CD14-positive monocyte (primary cell): Measurements from ENCODE around the gene ONECUT3. TPM values are rescaled to one million over a fixed set of nuclear protein-coding genes. Genes with fewer than 3 reads are reported as not detected.

Experiments used
- DNase-seq, 3 donors: peaks; one replicate each; pipeline ENCODE4 v3.0.0-alpha.2; 2011 to 2022
- H2AFZ ChIP-seq: 2 replicates; pipeline ENCODE4 v1.6.0; 2012; ENCODE audit warnings: mild to moderate bottlenecking, low read depth, low read length, inconsistent platforms; ENCODE audit not compliant: insufficient read depth, poor library complexity, severe bottlenecking
- H3K27ac ChIP-seq, 2 donors: 1 replicate in 1 of 2; 2 replicates in 1 of 2; pipeline ENCODE4 v1.5.1; 2012 to 2013; ENCODE audit warnings: low read length in 2 of 2, control low read depth in 1 of 2, inconsistent platforms in 1 of 2, low read depth in 1 of 2, mild to moderate bottlenecking in 1 of 2
- H3K27me3 ChIP-seq, 2 donors: one replicate each; pipeline versions ENCODE4 v1.6.0 to v1.6.1; 2011 to 2013; ENCODE audit warnings: low read length in 2 of 2; ENCODE audit not compliant: control insufficient read depth in 2 of 2, insufficient read depth in 2 of 2
- H3K36me3 ChIP-seq, 2 donors: replicated peaks in 1 of 2; 1 replicate in 1 of 2; 2 replicates in 1 of 2; pipeline versions ENCODE4 v1.5.1 to v1.6.1; 2012 to 2013; ENCODE audit warnings: low read length in 2 of 2, control low read depth in 1 of 2, inconsistent platforms in 1 of 2, mild to moderate bottlenecking in 1 of 2; ENCODE audit not compliant: insufficient read depth in 2 of 2, control insufficient read depth in 1 of 2
- H3K4me1 ChIP-seq, 2 donors: 1 replicate in 1 of 2; 2 replicates in 1 of 2; pipeline versions ENCODE4 v1.5.1 to v1.6.1; 2012 to 2013; ENCODE audit warnings: low read length in 2 of 2, control low read depth in 1 of 2, inconsistent platforms in 1 of 2, mild to moderate bottlenecking in 1 of 2, moderate library complexity in 1 of 2; ENCODE audit not compliant: insufficient read depth in 2 of 2, control insufficient read depth in 1 of 2
- H3K4me2 ChIP-seq: replicated peaks from 2 replicates; pipeline ENCODE3; 2012; ENCODE audit warnings: low read length, moderate library complexity, mild to moderate bottlenecking; ENCODE audit not compliant: poor library complexity, severe bottlenecking; ENCODE audit errors: extremely low read depth
- H3K4me3 ChIP-seq, 3 experiments: fragments of 200-600 bp in 1 of 3; sonication (generic) in 1 of 3; replicated peaks in 1 of 3; 1 replicate in 2 of 3; 2 replicates in 1 of 3; pipeline ENCODE4 v1.5.1; 2011 to 2013; ENCODE audit warnings: low read length in 3 of 3, mild to moderate bottlenecking in 3 of 3, control low read depth in 2 of 3, low read depth in 2 of 3, inconsistent platforms in 1 of 3, moderate library complexity in 1 of 3
- H3K79me2 ChIP-seq: 2 replicates; pipeline ENCODE4 v1.6.0; 2012; ENCODE audit warnings: mild to moderate bottlenecking, control low read depth, inconsistent platforms, low read length, moderate library complexity; ENCODE audit not compliant: insufficient read depth
- H3K9ac ChIP-seq: 2 replicates; pipeline ENCODE4 v1.6.0; 2017; ENCODE audit warnings: low read length, mild to moderate bottlenecking; ENCODE audit not compliant: insufficient read depth, poor library complexity, severe bottlenecking
- H3K9me3 ChIP-seq, 2 donors: replicated peaks in 1 of 2; 1 replicate in 1 of 2; 2 replicates in 1 of 2; pipeline versions ENCODE4 v1.5.1 to v1.6.1; 2012 to 2013; ENCODE audit warnings: low read length in 2 of 2, control low read depth in 1 of 2; ENCODE audit not compliant: control insufficient read depth in 1 of 2, insufficient read depth in 1 of 2
- H4K20me1 ChIP-seq: 2 replicates; pipeline ENCODE4 v1.6.0; 2012; ENCODE audit warnings: mild to moderate bottlenecking, low read length, control low read depth, moderate library complexity; ENCODE audit not compliant: insufficient read depth
- H3K27ac Mint-ChIP-seq, 7 donors: one replicate each; pipeline ENCODE4 v1.8.0; 2020; ENCODE audit warnings: mild to moderate bottlenecking in 7 of 7, mixed read lengths in 7 of 7, moderate library complexity in 6 of 7, inconsistent platforms in 2 of 7
- H3K27me3 Mint-ChIP-seq, 3 donors: one replicate each; pipeline ENCODE4 v1.8.0; 2021 to 2022; ENCODE audit warnings: low read depth in 3 of 3, mild to moderate bottlenecking in 3 of 3, mixed read lengths in 3 of 3, moderate library complexity in 3 of 3, inconsistent platforms in 1 of 3
- H3K36me3 Mint-ChIP-seq, 2 donors: one replicate each; pipeline ENCODE4 v1.8.0; 2020; ENCODE audit warnings: mixed read lengths in 2 of 2, inconsistent platforms in 1 of 2, mild to moderate bottlenecking in 1 of 2
- H3K4me1 Mint-ChIP-seq: one replicate; pipeline ENCODE4 v1.8.0; 2020; ENCODE audit warnings: mild to moderate bottlenecking, mixed read lengths
- H3K4me3 Mint-ChIP-seq, 2 donors: one replicate each; pipeline ENCODE4 v1.8.0; 2020; ENCODE audit warnings: mild to moderate bottlenecking in 2 of 2, mixed read lengths in 2 of 2, moderate library complexity in 1 of 2
- H3K9me3 Mint-ChIP-seq, 7 donors: one replicate each; pipeline ENCODE4 v1.8.0; 2020 to 2022; ENCODE audit warnings: mixed read lengths in 7 of 7, mild to moderate bottlenecking in 6 of 7, moderate library complexity in 6 of 7, inconsistent platforms in 2 of 7
- WGBS: methylation state at CpG from one replicate; pipeline ENCODE4 v1.1.5; 2013; ENCODE audit warnings: missing lambda C conversion rate; ENCODE audit not compliant: insufficient coverage; 5-methylcytosine and 5-hydroxymethylcytosine counted together
- intact Hi-C, 2 donors: fragments of 100-400 bp; cut with micrococcal nuclease; formaldehyde crosslinking; loops; one replicate each; pipeline versions ENCODE4 v1.15.0 to v1.15.1; 2023
- polyA plus RNA-seq, 3 donors: library from polyadenylated mRNA; depleted of rRNA in 1 of 3; unstranded in 2 of 3; stranded (reverse) in 1 of 3; fragments of 300-500 nt in 2 of 3; fragments of >200 nt in 1 of 3; fragmentation: Illumina TruSeq in 2 of 3; gene quantifications; 1 replicate in 2 of 3; 2 replicates in 1 of 3; pipeline ENCODE4 v1.2.3, GENCODE V29; 2012 to 2021
- TF ChIP-seq, protein P1 (sequence below): fragments of 200-600 bp; IDR thresholded peaks from one replicate; pipeline ENCODE4 v1.8.0; 2022; ENCODE audit warnings: antibody characterized with exemption, mild to moderate bottlenecking

The ONECUT3 gene
- polyA plus RNA-seq, 3 donors, result not detected

DNA sequence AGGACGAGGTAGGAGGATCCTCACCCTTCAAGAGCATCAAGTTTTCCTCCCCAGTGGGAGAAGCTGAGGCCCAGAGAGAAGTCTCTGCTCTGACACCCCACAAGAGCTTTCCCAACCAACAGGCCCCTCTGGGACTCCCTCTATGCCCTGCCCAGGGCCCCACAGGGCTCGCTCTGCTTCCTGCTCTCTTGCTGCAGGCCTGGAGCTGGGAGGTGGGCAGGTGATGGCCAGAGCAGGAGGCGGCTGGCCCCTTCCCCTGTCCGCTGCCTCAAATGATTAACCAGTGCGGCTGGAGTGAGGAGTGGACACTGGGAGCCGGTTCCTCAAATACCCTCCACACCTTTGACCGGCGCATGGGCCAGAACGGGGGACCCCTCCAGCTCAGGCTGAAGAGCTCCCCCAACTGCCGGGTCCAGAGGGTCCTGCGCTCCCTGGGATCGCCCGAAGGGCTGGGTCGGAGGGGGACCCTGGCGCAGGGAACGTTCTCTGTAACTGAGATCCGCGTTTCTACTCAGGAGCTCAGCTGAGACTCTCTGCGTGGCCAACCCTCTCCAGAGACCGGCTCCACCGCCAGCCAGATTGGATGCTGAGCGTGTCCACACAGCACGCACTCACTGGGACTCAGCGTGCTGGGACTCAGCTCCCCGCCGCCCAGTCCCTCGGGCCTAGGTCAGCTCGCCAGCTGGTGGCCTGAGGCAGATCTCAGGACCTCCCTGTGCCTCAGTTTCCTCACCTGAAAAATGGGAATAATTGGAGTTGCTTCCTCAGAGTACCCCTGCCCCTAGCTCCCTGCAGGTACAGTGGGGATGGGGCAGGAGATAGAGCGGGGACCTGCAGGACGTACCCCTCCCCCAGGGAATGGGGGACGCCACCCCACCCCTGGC, 6.7 kb upstream of the ONECUT3 start:
- peaks cover 10% of the 10 kb centered on the region for H3K4me1 Mint-ChIP-seq
- Histone ChIP-seq H3K79me2 (no peaks in the 10 kb centered on the region), H3K36me3 (no peaks in the 10 kb centered on the region), H2AFZ (no peak overlapping the region), H3K27ac (no peak overlapping the region), H3K4me2 (no peak overlapping the region), H3K4me3 (no peak overlapping the region), H4K20me1 (no peaks in the 10 kb centered on the region), H3K9ac (no peak overlapping the region), H3K27me3 (peaks cover 52 to 74% of the 10 kb centered on the region in 2 donors), H3K4me1 (peaks cover 3 to 10% of the 10 kb centered on the region in 2 donors), H3K9me3 (peaks cover 9 to 46% of the 10 kb centered on the region in 2 donors)
- intact Hi-C loops, result no loop called here
- no peak overlapping the region for H3K27ac Mint-ChIP-seq
- DNase-seq, result no peak
- TF ChIP-seq, protein P1, sequence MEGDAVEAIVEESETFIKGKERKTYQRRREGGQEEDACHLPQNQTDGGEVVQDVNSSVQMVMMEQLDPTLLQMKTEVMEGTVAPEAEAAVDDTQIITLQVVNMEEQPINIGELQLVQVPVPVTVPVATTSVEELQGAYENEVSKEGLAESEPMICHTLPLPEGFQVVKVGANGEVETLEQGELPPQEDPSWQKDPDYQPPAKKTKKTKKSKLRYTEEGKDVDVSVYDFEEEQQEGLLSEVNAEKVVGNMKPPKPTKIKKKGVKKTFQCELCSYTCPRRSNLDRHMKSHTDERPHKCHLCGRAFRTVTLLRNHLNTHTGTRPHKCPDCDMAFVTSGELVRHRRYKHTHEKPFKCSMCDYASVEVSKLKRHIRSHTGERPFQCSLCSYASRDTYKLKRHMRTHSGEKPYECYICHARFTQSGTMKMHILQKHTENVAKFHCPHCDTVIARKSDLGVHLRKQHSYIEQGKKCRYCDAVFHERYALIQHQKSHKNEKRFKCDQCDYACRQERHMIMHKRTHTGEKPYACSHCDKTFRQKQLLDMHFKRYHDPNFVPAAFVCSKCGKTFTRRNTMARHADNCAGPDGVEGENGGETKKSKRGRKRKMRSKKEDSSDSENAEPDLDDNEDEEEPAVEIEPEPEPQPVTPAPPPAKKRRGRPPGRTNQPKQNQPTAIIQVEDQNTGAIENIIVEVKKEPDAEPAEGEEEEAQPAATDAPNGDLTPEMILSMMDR, result no peak
- H3K36me3 Mint-ChIP-seq, result peaks cover 0 to 5% of the 10 kb centered on the region in 2 donors
- H3K27me3 Mint-ChIP-seq, result peaks cover 52 to 90% (median 81%) of the 10 kb centered on the region in 3 donors
- H3K9me3 Mint-ChIP-seq, result peaks cover 0 to 25% (median 13%) of the 10 kb centered on the region in 7 donors
- 7% methylated on average over 24 of the region's 31 CpGs for WGBS
- H3K4me3 Mint-ChIP-seq, result peak overlapping the region in 1 of 2 donors; percentile 62

DNA sequence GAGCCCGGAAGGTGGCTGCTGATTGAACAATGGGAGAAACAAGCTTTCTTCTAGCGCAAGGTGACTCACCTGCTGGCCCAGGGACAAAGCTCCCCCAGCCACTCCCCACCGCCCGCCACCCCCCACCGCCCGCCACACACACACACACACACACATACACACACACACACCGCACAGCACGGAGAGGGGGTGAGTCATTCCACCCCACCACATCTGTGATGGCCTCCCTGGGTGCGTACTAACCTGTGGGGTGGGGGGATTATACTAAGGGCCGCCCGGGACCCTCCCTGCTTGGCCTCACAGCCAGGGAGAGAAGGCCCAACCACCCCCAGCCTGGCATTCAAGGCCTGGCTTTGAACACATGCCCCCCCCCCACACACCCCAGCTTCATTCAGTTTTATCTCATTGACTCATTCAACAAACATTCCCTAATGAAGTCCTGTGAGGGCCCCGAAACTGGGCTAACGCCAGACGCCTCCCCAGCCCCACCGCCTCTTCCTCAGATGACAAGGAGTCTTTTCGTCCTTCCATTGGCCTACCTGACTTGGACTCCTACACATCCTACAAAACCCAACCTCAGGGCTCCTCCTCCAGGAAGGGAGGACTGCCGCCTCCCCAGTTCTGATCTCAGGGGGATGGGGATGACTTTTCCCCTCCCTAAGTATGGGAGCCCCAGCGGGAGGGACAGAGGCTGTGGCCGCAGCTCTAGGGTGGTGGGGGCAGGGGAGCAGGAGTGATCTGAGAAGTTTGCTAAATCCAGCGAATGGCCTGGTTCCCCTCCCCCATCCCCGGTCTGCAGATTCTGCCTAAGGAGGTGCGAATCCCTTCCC, 5.8 kb upstream of the ONECUT3 start:
- H2AFZ ChIP-seq, result peak overlapping the region; percentile 35
- Mint-ChIP-seq H3K9me3 (peaks cover 0 to 25% (median 13%) of the 10 kb centered on the region in 7 donors), H3K4me3 (peak overlapping the region in 1 of 2 donors; percentile 84), H3K27me3 (peaks cover 59 to 91% (median 89%) of the 10 kb centered on the region in 3 donors), H3K4me1 (peaks cover 14% of the 10 kb centered on the region), H3K27ac (peak overlapping the region in 1 of 7 donors; percentile 50), H3K36me3 (peaks cover 0 to 5% of the 10 kb centered on the region in 2 donors)
- H3K27ac ChIP-seq, result no peak overlapping the region
- no peak for DNase-seq
- H3K9ac ChIP-seq, result no peak overlapping the region
- H3K4me2 ChIP-seq, result peak overlapping the region; percentile 55
- H4K20me1 ChIP-seq, result no peaks in the 10 kb centered on the region
- intact Hi-C loops, result no loop called here
- no peaks in the 10 kb centered on the region for H3K79me2 ChIP-seq
- peaks cover 5 to 10% of the 10 kb centered on the region in 2 donors for H3K4me1 ChIP-seq
- TF ChIP-seq, protein P1, result no peak
- no CpG with 5 or more reads among the region's 22 CpGs for WGBS
- H3K27me3 ChIP-seq, result peaks cover 60 to 80% of the 10 kb centered on the region in 2 donors
- H3K9me3 ChIP-seq, result peaks cover 9 to 46% of the 10 kb centered on the region in 2 donors
- H3K36me3 ChIP-seq, result no peaks in the 10 kb centered on the region
- H3K4me3 ChIP-seq, result peak overlapping the region in 1 of 3 experiments; percentile 34
